K562 (cell line): ENCODE data around the gene SETD4. TPM values are rescaled to one million over a fixed set of nuclear protein-coding genes. Genes with fewer than 3 reads are reported as not detected.
A peak's percentile ranks its signal among the peaks of the same experiment; 100 is the strongest.

Experiments used
- GABPA ChIP-seq: fragments of 200-800 bp; sonication (Bioruptor generic); conservative IDR thresholded peaks from 2 replicates; pipeline ENCODE4 v1.6.1; 2016; ENCODE audit warnings: low read depth, missing genetic modification characterization, missing compliant biosample characterization
- KHSRP ChIP-seq: fragments of 450-650 bp; IDR thresholded peaks from 2 replicates; pipeline ENCODE4 v1.6.1; 2017
- LEF1 ChIP-seq: fragments of 450-650 bp; IDR thresholded peaks from 2 replicates; pipeline ENCODE4 v1.6.1; 2016; ENCODE audit warnings: mild to moderate bottlenecking
- MAFF ChIP-seq: IDR thresholded peaks from 2 replicates; pipeline ENCODE4 v1.6.1; 2012; ENCODE audit warnings: low read length, improper control_type of control experiment
- MTA1 ChIP-seq: fragments of 450-650 bp; IDR thresholded peaks from 2 replicates; pipeline ENCODE4 v1.6.1; 2017; ENCODE audit warnings: borderline replicate concordance
- XRCC5 ChIP-seq: fragments of 200-400 bp; formaldehyde crosslinking; IDR thresholded peaks from 2 replicates; pipeline ENCODE4 v1.6.1; 2017; ENCODE audit warnings: low read depth, mild to moderate bottlenecking, low read length
- ZNF174 ChIP-seq: fragments of 250-450 bp; sonication (Bioruptor Pico); IDR thresholded peaks from 2 replicates; pipeline ENCODE4 v1.4.0; 2020; ENCODE audit warnings: mild to moderate bottlenecking
- ZNF239 ChIP-seq: fragments of 250-450 bp; sonication (Bioruptor Pico); IDR thresholded peaks from 2 replicates; pipeline ENCODE4 v1.4.0; 2020; ENCODE audit warnings: mild to moderate bottlenecking
- ZNF354B ChIP-seq: fragments of 250-450 bp; sonication (Bioruptor Pico); IDR thresholded peaks from 2 replicates; pipeline ENCODE4 v1.4.0; 2020
- polyA plus RNA-seq, 8 experiments: library from polyadenylated mRNA; depleted of rRNA in 4 of 8; stranded (reverse) in 5 of 8; unstranded in 3 of 8; fragments of >200 nt; fragmentation: Nextera tagmentation in 2 of 8; fragmentation: Illumina TruSeq in 1 of 8; extraction: Ambion mirVana in 2 of 8; extraction: Trizol in 1 of 8; gene quantifications; 2 replicates each; pipeline versions ENCODE4 v1.2.1 to v1.2.3, GENCODE V29; 2011 to 2014; ENCODE audit warnings: inconsistent platforms in 1 of 8, missing spikeins in 1 of 8
- total RNA-seq, 7 experiments: library from RNA; depleted of rRNA in 6 of 7; stranded (reverse); fragments of >200 nt in 6 of 7; fragmentation: Illumina TruSeq in 2 of 7; extraction: Trizol in 2 of 7; gene quantifications; 2 replicates each; pipeline versions ENCODE4 v1.2.1 to v1.2.3, GENCODE V29; 2011 to 2021; ENCODE audit warnings: low replicate concordance in 1 of 7
- TF ChIP-seq, protein P1 (sequence below): fragments of 200-600 bp; sonication (generic); IDR thresholded peaks from one replicate; pipeline ENCODE4 v1.6.1; 2012; ENCODE audit warnings: mild to moderate bottlenecking, low read depth, low read length, inconsistent platforms
- TF ChIP-seq, protein P2 (sequence below): fragments of 450-650 bp; IDR thresholded peaks from 2 replicates; pipeline ENCODE4 v1.6.1; 2014; ENCODE audit warnings: low read depth, mild to moderate bottlenecking, moderate library complexity, borderline replicate concordance
- TF ChIP-seq, protein P3 (sequence below): fragments of 450-650 bp; formaldehyde crosslinking; IDR thresholded peaks from 2 replicates; pipeline ENCODE4 v1.4.0; 2020; ENCODE audit warnings: mild to moderate bottlenecking, moderate library complexity

Gene SETD4
- total and polyA plus RNA-seq, 9 of the 15 experiments (the other 6 are each of a cell fraction or from before 2014, with no cell fraction given): 16.1 to 51.3 (median 25.7) TPM

DNA sequence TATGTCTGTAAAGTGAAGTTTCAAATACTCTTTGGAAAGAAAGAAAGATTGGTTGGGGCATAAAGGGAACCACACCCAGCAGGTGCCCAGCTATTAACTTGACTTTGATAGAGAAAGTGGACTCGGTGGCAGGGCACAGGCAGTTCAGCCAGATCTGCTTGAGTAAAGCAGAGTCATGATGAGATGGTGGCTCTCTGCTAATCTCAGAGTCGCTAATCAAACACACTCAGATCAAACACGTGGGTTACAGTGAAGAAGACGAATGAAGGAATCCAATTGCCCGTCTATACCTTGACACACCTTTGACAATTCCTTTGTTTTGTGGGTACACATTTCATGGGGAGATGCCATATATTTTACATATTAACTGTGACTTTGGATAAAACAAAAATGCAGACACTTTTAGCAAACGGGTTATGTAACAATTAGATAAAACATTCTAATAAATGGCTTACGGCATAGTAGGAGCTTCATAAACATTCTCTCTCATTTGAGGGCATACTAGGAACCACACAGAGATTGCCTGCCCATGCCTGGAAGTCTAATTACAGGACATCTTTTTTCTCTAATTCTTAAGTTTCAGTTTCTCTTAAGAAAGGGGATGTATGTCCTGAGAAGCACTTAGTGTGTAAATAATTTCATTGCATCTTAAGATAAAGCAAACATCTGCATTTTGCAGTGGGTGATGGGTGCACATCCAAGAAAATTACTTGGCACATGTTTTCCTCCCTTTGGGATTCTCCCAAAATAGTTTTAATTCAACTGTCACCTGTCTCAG lies 16.7 kb upstream of the SETD4 start (continued):
- TF ChIP-seq, protein P1, sequence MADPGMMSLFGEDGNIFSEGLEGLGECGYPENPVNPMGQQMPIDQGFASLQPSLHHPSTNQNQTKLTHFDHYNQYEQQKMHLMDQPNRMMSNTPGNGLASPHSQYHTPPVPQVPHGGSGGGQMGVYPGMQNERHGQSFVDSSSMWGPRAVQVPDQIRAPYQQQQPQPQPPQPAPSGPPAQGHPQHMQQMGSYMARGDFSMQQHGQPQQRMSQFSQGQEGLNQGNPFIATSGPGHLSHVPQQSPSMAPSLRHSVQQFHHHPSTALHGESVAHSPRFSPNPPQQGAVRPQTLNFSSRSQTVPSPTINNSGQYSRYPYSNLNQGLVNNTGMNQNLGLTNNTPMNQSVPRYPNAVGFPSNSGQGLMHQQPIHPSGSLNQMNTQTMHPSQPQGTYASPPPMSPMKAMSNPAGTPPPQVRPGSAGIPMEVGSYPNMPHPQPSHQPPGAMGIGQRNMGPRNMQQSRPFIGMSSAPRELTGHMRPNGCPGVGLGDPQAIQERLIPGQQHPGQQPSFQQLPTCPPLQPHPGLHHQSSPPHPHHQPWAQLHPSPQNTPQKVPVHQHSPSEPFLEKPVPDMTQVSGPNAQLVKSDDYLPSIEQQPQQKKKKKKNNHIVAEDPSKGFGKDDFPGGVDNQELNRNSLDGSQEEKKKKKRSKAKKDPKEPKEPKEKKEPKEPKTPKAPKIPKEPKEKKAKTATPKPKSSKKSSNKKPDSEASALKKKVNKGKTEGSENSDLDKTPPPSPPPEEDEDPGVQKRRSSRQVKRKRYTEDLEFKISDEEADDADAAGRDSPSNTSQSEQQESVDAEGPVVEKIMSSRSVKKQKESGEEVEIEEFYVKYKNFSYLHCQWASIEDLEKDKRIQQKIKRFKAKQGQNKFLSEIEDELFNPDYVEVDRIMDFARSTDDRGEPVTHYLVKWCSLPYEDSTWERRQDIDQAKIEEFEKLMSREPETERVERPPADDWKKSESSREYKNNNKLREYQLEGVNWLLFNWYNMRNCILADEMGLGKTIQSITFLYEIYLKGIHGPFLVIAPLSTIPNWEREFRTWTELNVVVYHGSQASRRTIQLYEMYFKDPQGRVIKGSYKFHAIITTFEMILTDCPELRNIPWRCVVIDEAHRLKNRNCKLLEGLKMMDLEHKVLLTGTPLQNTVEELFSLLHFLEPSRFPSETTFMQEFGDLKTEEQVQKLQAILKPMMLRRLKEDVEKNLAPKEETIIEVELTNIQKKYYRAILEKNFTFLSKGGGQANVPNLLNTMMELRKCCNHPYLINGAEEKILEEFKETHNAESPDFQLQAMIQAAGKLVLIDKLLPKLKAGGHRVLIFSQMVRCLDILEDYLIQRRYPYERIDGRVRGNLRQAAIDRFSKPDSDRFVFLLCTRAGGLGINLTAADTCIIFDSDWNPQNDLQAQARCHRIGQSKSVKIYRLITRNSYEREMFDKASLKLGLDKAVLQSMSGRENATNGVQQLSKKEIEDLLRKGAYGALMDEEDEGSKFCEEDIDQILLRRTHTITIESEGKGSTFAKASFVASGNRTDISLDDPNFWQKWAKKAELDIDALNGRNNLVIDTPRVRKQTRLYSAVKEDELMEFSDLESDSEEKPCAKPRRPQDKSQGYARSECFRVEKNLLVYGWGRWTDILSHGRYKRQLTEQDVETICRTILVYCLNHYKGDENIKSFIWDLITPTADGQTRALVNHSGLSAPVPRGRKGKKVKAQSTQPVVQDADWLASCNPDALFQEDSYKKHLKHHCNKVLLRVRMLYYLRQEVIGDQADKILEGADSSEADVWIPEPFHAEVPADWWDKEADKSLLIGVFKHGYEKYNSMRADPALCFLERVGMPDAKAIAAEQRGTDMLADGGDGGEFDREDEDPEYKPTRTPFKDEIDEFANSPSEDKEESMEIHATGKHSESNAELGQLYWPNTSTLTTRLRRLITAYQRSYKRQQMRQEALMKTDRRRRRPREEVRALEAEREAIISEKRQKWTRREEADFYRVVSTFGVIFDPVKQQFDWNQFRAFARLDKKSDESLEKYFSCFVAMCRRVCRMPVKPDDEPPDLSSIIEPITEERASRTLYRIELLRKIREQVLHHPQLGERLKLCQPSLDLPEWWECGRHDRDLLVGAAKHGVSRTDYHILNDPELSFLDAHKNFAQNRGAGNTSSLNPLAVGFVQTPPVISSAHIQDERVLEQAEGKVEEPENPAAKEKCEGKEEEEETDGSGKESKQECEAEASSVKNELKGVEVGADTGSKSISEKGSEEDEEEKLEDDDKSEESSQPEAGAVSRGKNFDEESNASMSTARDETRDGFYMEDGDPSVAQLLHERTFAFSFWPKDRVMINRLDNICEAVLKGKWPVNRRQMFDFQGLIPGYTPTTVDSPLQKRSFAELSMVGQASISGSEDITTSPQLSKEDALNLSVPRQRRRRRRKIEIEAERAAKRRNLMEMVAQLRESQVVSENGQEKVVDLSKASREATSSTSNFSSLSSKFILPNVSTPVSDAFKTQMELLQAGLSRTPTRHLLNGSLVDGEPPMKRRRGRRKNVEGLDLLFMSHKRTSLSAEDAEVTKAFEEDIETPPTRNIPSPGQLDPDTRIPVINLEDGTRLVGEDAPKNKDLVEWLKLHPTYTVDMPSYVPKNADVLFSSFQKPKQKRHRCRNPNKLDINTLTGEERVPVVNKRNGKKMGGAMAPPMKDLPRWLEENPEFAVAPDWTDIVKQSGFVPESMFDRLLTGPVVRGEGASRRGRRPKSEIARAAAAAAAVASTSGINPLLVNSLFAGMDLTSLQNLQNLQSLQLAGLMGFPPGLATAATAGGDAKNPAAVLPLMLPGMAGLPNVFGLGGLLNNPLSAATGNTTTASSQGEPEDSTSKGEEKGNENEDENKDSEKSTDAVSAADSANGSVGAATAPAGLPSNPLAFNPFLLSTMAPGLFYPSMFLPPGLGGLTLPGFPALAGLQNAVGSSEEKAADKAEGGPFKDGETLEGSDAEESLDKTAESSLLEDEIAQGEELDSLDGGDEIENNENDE: no peak
- TF ChIP-seq XRCC5 (no peak), ZNF354B (CRISPR knock-in tag) (no peak), GABPA (tag) (no peak), ZNF174 (CRISPR knock-in tag) (no peak), LEF1 (no peak), MAFF (peak; percentile 55; the same call in 1 of the 2 replicates), ZNF239 (CRISPR knock-in tag) (no peak), KHSRP (no peak), MTA1 (no peak)
- TF ChIP-seq, protein P2, sequence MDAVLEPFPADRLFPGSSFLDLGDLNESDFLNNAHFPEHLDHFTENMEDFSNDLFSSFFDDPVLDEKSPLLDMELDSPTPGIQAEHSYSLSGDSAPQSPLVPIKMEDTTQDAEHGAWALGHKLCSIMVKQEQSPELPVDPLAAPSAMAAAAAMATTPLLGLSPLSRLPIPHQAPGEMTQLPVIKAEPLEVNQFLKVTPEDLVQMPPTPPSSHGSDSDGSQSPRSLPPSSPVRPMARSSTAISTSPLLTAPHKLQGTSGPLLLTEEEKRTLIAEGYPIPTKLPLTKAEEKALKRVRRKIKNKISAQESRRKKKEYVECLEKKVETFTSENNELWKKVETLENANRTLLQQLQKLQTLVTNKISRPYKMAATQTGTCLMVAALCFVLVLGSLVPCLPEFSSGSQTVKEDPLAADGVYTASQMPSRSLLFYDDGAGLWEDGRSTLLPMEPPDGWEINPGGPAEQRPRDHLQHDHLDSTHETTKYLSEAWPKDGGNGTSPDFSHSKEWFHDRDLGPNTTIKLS: 0 out of 2 replicates have a peak, but pooled peaks have one; percentile 31
- TF ChIP-seq, protein P3, sequence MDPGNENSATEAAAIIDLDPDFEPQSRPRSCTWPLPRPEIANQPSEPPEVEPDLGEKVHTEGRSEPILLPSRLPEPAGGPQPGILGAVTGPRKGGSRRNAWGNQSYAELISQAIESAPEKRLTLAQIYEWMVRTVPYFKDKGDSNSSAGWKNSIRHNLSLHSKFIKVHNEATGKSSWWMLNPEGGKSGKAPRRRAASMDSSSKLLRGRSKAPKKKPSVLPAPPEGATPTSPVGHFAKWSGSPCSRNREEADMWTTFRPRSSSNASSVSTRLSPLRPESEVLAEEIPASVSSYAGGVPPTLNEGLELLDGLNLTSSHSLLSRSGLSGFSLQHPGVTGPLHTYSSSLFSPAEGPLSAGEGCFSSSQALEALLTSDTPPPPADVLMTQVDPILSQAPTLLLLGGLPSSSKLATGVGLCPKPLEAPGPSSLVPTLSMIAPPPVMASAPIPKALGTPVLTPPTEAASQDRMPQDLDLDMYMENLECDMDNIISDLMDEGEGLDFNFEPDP (CRISPR knock-in tag): no peak
